GM23248 (cell line): ENCODE results near the gene CFAP74. TPM values are rescaled to one million over a fixed set of nuclear protein-coding genes. Genes with fewer than 3 reads are reported as not detected.

Experiments
- DNase-seq: peaks from one replicate; pipeline ENCODE4 v3.0.0-alpha.2; 2015
- H2AFZ ChIP-seq: fragments of 200-600 bp; sonication (generic); 2 replicates; pipeline ENCODE4 v1.6.1; 2016; ENCODE audit warnings: antibody characterized with exemption
- H3F3A ChIP-seq: fragments of 200-600 bp; sonication (generic); 2 replicates; pipeline ENCODE4 v1.6.1; 2016; ENCODE audit warnings: mild to moderate bottlenecking, antibody characterized with exemption, mixed run types; ENCODE audit not compliant: insufficient read depth
- H3K27ac ChIP-seq: fragments of 200-600 bp; sonication (generic); 2 replicates; pipeline ENCODE4 v1.5.1; 2016; ENCODE audit warnings: mild to moderate bottlenecking
- H3K27me3 ChIP-seq: fragments of 200-600 bp; sonication (generic); replicated peaks from 2 replicates; pipeline ENCODE4 v1.6.1; 2016; ENCODE audit warnings: mild to moderate bottlenecking; ENCODE audit not compliant: insufficient read depth
- H3K36me3 ChIP-seq: fragments of 200-600 bp; sonication (generic); 2 replicates; pipeline ENCODE4 v1.6.1; 2016; ENCODE audit warnings: low read depth, mild to moderate bottlenecking
- H3K4me1 ChIP-seq: fragments of 200-600 bp; sonication (generic); 2 replicates; pipeline ENCODE4 v1.6.1; 2016; ENCODE audit warnings: mild to moderate bottlenecking; ENCODE audit not compliant: insufficient read depth
- H3K4me2 ChIP-seq: fragments of 200-600 bp; sonication (generic); one replicate; pipeline ENCODE4 v1.6.1; 2016; ENCODE audit warnings: mild to moderate bottlenecking; ENCODE audit not compliant: unreplicated experiment
- H3K4me3 ChIP-seq: fragments of 200-600 bp; sonication (generic); 2 replicates; pipeline ENCODE4 v1.5.1; 2016; ENCODE audit warnings: mild to moderate bottlenecking
- H3K79me2 ChIP-seq: fragments of 200-600 bp; sonication (generic); 2 replicates; pipeline ENCODE4 v1.6.1; 2016; ENCODE audit warnings: mild to moderate bottlenecking; ENCODE audit not compliant: insufficient read depth
- H3K9ac ChIP-seq: fragments of 200-600 bp; sonication (generic); 2 replicates; pipeline ENCODE4 v1.6.1; 2016; ENCODE audit warnings: mild to moderate bottlenecking
- H3K9me2 ChIP-seq: fragments of 200-600 bp; sonication (generic); 2 replicates; pipeline ENCODE4 v1.6.1; 2016; ENCODE audit warnings: mixed run types, mild to moderate bottlenecking, moderate library complexity; ENCODE audit not compliant: insufficient read depth
- H3K9me3 ChIP-seq: fragments of 200-600 bp; sonication (generic); one replicate; pipeline ENCODE4 v1.6.1; 2017; ENCODE audit warnings: low read depth
- H4K20me1 ChIP-seq: fragments of 200-600 bp; sonication (generic); 2 replicates; pipeline ENCODE4 v1.6.0; 2016; ENCODE audit not compliant: insufficient read depth
- EZH2 ChIP-seq: fragments of 200-600 bp; sonication (generic); IDR thresholded peaks from 2 replicates; pipeline ENCODE4 v1.6.1; 2018; ENCODE audit warnings: antibody characterized with exemption, mild to moderate bottlenecking; ENCODE audit not compliant: insufficient read depth, poor library complexity, severe bottlenecking
- EZH2phosphoT487 ChIP-seq: fragments of 200-600 bp; sonication (generic); IDR thresholded peaks from 2 replicates; pipeline ENCODE4 v1.6.1; 2018; ENCODE audit warnings: antibody characterized with exemption, moderate library complexity, mild to moderate bottlenecking, low read depth; ENCODE audit not compliant: insufficient read depth
- WGBS, 2 experiments: methylation state at CpG; one replicate each; pipeline ENCODE4 v1.1.6; 2015 to 2017; ENCODE audit warnings: low lambda C conversion rate in 2 of 2, low coverage in 1 of 2; ENCODE audit errors: missing lambda C conversion rate in 2 of 2; 5-methylcytosine and 5-hydroxymethylcytosine counted together
- in situ Hi-C: fragments of 300-500 bp; cut with MboI; formaldehyde crosslinking; loops from 2 replicates; pipeline ENCODE4 v1.15.0; 2020
- polyA plus RNA-seq: library from polyadenylated mRNA; unstranded; fragments of >200 nt; fragmentation: Nextera tagmentation; extraction: Ambion mirVana; gene quantifications from 2 replicates; pipeline ENCODE4 v1.2.1, GENCODE V29; 2016
- total RNA-seq: library from RNA; depleted of rRNA; stranded (reverse); fragments of >200 nt; shearing (Covaris generic); gene quantifications from 2 replicates; pipeline ENCODE4 v1.2.3, GENCODE V29; 2014

CFAP74 gene
- total and polyA plus RNA-seq, 2 experiments from 2014 or later, result not detected

DNA sequence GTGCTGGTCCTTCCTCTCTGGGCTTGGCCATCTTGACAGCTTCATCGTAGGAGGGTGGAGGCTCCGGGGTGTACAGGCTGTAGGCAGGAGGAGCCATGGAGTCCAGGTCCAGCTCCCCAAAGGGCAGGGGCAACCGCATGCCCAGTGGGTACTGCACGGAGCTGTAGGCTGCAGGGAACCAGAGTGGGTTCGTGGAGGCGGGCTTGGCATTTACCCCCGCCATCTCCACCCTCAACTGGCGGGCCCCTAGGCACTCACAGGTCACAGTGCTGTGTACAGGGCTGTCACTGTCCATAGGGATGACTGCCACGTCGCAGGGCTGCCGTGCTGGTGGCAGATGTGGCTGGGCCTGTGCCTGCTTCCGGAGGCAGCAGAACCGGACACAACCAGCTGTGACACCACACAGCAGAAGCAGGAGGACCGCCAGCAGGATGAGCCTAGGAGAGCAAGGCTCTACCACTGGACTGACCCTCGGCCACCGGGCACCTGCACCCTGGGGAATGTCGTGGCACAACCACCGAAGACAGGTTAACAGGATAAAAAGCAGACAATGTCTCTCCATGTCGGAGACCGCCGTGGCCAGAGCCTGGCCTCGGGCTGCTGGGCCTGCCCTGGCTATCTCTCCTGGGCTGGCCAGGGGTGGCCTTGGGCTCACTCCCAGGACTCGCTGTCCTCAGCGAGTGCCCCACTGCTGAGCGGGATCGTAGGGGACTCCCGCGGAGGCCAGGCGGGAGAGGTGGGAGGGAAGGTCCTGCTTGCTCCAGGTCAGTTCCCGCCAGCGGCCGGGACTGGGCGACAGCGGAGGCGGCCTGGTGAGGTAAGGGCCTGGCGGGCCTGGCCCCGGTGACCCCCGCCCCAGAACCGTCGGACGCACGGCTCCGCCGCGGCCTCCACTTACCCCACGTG is 85.3 kb downstream of the CFAP74 start:
- H3K27ac ChIP-seq, result no peak overlapping the region
- TF ChIP-seq EZH2, result no peak
- no peak for TF ChIP-seq EZH2phosphoT487
- H4K20me1 ChIP-seq, result no peaks in the 10 kb centered on the region
- H3K9ac ChIP-seq, result no peak overlapping the region
- no peaks in the 10 kb centered on the region for H3K4me1 ChIP-seq
- no peak for DNase-seq
- no peaks in the 10 kb centered on the region for H3K9me2 ChIP-seq
- H3K36me3 ChIP-seq, result no peaks in the 10 kb centered on the region
- H3K9me3 ChIP-seq, result no peaks in the 10 kb centered on the region
- peak overlapping the region; percentile 55 for H2AFZ ChIP-seq
- H3K4me2 ChIP-seq, result peak overlapping the region; percentile 43
- WGBS, 2 experiments, result 61% methylated on average over 38 to 46 of the region's 46 CpGs
- H3K27me3 ChIP-seq, result no peaks in the 10 kb centered on the region
- H3F3A ChIP-seq, result no peaks in the 10 kb centered on the region
- H3K4me3 ChIP-seq, result peak overlapping the region; percentile 65
- H3K79me2 ChIP-seq, result no peaks in the 10 kb centered on the region
- in situ Hi-C loops, result no loop called here

DNA sequence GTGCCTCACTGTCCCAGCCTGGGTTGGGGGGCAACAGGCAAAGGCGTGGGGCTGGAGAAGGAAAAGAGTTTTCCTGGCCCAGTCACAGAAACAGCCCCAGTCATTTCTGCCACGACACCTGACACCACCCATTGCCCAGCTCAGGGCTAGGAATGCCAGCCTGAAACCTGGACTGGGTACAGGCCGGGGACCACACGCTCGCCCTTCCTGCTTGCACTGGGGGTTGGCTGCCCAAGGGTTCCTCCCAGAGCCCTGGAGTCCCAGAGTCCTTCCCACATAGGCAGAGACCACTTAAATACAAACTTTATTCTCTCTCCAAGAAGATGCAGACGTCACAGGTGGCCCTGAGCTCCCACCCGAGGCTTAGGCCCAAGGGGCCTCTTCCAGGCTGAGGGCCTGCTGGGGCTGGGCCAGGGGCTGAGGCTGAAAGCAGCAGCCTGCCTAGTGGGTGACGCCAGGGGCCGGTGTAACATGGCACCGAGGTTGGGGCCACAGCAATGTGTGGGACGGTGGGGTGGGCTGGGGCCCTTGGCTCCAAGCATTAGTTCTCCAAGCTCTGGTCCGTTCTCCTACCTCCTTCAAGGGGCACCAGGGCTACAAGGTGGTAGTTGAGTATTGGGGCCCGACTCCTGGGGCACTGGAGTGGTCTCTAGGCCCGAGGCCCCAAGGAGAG is 86.1 kb downstream of the CFAP74 start:
- Histone ChIP-seq H3K27me3 (no peaks in the 10 kb centered on the region), H3K4me2 (no peak overlapping the region), H3K27ac (no peak overlapping the region), H3K9me3 (no peaks in the 10 kb centered on the region), H3K4me1 (no peaks in the 10 kb centered on the region), H4K20me1 (no peaks in the 10 kb centered on the region), H3K79me2 (no peaks in the 10 kb centered on the region), H3K9me2 (no peaks in the 10 kb centered on the region), H3K9ac (no peak overlapping the region), H2AFZ (no peak overlapping the region), H3K36me3 (no peaks in the 10 kb centered on the region), H3K4me3 (no peak overlapping the region), H3F3A (no peaks in the 10 kb centered on the region)
- 89 to 90% methylated on average over 14 of the region's 14 CpGs for WGBS, 2 experiments
- no peak for DNase-seq
- in situ Hi-C loops, result no loop called here
- TF ChIP-seq EZH2phosphoT487 (no peak), EZH2 (no peak)

DNA sequence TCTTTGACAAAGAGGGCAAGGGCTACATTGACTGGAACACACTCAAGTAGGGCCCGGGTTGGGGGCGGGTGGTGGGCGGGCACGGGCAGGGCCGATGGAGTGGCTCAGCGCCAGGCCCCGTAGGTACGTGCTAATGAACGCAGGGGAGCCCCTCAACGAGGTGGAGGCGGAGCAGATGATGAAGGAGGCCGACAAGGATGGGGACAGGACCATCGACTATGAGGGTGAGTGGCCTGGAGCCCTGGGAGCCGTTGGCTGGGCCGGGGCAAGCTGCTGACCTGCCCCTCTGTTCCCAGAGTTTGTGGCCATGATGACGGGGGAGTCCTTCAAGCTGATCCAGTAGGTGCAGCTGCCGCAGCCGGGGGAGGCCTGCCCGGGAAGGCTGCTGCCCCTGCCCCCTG is 86.7 kb downstream of the CFAP74 start:
- Histone ChIP-seq H3F3A (no peaks in the 10 kb centered on the region), H3K4me3 (no peak overlapping the region), H3K36me3 (no peaks in the 10 kb centered on the region), H3K27ac (no peak overlapping the region), H3K27me3 (no peaks in the 10 kb centered on the region), H3K79me2 (no peaks in the 10 kb centered on the region), H3K9me3 (no peaks in the 10 kb centered on the region), H3K9ac (no peak overlapping the region), H3K4me2 (no peak overlapping the region), H2AFZ (no peak overlapping the region), H4K20me1 (no peaks in the 10 kb centered on the region), H3K4me1 (no peaks in the 10 kb centered on the region), H3K9me2 (no peaks in the 10 kb centered on the region)
- DNase-seq, result no peak
- in situ Hi-C loops, result no loop called here
- 40 to 71% methylated on average over 3 to 19 of the region's 19 CpGs for WGBS, 2 experiments
- TF ChIP-seq EZH2 (no peak), EZH2phosphoT487 (no peak)

- Histone ChIP-seq H3K9me3 (no peaks in the 10 kb centered on the region), H3K4me3 (no peak overlapping the region), H3F3A (no peaks in the 10 kb centered on the region), H3K79me2 (no peaks in the 10 kb centered on the region), H3K4me1 (no peaks in the 10 kb centered on the region), H3K27me3 (no peaks in the 10 kb centered on the region), H3K9ac (no peak overlapping the region), H3K4me2 (no peak overlapping the region), H3K36me3 (no peaks in the 10 kb centered on the region), H3K9me2 (no peaks in the 10 kb centered on the region), H4K20me1 (no peaks in the 10 kb centered on the region), H2AFZ (no peak overlapping the region), H3K27ac (no peak overlapping the region)
- TF ChIP-seq EZH2phosphoT487, result no peak
- TF ChIP-seq EZH2, result no peak
- WGBS, 2 experiments, result 82 to 84% methylated on average over 23 of the region's 23 CpGs
- no peak for DNase-seq
- in situ Hi-C loops, result no loop called here
Observed at GRCh38 chr1:1915911-1916840, 87.4 kb downstream of the CFAP74 start.
